OCI-M2 (cell line): ENCODE data around the gene CRBN.

Experiments used
- DNase-seq: peaks from one replicate; lab custom pipeline; 2025; ENCODE audit not compliant: unreplicated experiment; lab: John Stamatoyannopoulos, UW

CRBN gene

DNA sequence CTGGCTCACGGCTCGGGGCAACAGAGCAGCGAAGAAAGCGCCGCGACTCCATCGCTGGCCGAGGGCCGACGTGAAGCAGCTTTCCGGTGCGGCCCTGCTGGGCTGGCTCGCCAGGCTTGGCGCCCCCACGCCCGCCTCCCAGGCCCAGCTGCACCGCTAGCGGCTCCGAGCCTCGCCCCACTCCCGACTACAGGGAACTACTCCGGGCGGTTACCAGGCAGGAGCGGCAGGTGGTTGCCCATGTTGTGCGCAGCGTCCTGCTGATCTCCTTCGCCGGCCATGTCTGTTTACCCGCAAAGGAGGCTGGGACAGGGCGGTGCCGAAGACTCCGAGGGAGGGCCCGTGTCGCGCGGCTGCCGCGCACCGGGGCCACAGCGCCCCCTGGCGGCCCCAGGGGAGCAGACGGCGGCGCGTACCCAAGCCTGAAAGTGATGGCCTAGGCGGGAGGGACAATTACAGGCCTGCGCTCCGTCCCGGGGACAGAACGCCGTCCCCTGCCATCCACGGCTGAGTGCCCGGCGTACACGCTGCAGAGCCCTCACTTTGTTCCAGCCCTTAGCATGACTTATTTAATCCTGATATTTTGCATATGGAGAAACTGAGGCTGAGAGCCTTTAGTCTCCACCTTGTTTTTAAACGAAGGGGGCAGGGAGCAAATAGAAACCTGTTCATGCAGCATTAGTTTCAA, at the start of gene CRBN:
Gene CRBN, minus strand, starts transcription at position 285 of the 688 bp plus-strand sequence. Its CDS starts 4 bp downstream, at position 281.
- no peak for DNase-seq

GRCh38 chr3:3227640-3228039, 48.1 kb upstream of the CRBN start:
- no peak for DNase-seq

- DNase-seq: no peak
These were observed 42.0 kb upstream of the CRBN start for GRCh38 chr3:3221528-3221927.

- DNase-seq: no peak
These were observed 36.9 kb upstream of the CRBN start for GRCh38 chr3:3216401-3216800.

DNA sequence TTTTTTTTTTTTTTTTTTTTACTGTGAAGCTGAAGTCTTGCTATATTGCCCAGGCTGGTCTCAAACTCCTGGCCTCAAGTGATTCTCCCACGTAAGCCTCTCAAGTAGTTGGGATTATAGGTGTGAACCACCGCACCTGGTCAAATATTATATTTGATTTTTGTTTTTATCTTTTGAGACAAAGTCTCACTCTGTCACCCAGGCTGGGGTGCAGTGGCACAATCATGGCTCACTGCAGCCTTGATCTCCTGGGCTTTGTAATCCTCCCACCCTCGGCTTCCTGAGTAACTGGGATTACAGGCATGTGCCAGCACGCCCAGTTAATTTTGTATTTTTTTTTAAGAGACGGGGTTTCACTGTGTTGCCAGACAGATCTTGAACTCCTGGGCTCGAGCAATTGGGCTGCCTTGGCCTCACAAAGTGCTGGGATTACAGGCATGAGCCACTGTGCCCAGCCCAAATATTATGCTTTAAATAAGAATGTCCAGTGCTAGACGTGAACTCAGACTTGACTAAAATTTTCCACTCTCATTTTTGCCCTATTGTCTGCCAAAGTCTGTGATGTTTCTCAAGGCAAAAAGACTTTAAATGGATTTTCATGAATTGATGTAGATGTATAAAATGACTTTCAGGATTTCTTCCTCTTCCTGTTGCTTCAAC, 33.4 kb upstream of the CRBN start:
- DNase-seq: no peak

DNA sequence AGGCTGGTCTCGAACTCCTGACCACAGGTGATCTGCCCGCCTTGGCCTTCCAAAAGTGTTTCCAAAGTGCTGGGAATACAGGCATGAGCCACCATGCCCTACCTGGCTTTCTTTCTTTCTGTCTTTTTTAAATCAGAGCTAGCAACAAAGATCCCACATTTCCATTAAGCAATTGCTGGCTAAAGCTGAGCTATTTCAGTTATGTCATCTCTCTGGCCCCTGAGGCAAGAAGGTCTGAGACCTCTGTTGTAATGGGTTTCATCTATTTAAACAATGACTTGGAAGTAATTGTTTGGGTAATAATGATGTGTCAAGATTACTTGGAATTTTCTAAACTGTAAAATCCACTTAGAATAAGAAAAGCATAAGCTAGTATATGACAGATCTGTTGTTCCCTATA, 30.2 kb upstream of the CRBN start:
- DNase-seq: no peak

- no peak for DNase-seq
These were observed 29.6 kb upstream of the CRBN start for GRCh38 chr3:3209057-3209456.

DNA sequence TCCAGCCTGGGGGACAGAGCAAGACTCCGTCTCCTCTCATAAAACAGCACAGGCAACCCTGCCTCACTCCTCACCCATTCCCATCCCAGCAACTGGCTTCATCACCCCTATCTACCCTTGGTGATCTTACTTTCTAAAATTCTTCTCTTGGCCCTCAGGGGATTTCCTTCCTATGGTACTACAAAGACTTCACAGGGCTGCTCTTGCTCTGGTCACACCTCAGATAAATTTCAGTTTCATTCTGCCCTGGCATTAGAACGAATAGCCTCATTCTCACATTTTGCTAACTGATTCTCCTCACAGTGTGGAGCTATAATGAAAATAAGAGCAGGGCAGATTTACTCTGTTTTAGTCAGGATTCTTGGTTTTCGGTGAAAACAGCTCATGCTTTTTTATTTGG, 22.1 kb upstream of the CRBN start:
- DNase-seq: no peak

DNA sequence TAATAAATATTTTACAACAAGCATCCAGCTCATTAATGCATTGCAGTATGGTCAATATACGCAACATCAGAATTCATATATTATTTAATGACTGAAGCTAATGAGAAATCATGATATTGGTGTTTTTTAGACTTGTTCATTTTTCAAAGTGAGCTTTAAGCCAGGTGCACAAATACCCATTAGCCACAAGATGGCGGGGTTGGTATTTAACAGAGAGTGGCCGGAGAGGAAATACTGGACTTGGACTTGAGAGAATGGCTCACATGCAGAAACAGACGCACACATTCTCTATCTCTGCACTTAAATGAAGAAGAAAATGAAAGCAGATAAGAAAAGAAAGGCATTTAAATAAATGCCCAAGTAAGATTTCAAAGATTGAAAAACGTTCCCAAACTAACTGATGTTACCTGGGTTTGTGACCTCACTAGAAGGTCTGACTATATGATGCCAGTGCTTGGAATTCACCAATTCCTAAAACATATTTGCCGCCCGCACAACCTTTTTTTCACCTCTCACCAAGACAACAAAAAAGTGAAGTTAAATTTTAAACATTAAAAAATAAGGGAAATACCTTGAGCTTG, 21.2 kb upstream of the CRBN start:
- DNase-seq: no peak

GRCh38 chr3:3199306-3199705, 19.8 kb upstream of the CRBN start:
- no peak for DNase-seq

DNA sequence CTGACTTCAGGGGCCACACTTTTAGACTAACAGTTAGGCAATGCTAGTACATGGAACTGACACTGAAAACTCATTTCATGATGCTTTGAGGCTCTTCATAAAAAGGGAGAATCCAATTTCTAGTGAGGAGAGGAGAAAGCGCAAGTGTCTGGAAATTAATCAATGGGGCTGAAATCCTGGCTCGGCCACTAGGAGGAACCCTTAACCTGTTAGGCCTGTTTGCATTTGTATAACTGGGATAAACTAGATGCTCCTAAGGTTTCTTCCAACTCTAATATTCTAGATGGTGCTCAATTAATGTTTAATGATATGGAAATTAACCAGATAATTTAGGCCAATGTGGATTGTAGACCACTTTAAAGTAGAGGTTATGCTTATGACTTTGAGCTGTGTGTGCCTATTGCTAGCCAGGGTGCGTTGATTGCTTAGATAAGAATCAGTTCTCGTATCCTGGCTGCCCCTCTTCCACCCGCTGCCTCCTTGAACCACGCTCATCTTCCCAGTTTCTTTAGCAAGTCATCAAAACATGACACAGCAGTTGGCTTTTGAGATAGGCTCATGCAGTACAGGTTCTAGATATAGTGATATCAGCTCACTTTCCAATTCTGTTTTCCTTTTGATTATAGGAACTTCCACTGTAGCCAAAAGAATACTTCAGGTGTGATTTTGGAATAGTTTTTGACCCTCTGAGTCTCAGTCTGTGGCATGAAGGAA, 16.8 kb upstream of the CRBN start:
- DNase-seq: no peak

DNA sequence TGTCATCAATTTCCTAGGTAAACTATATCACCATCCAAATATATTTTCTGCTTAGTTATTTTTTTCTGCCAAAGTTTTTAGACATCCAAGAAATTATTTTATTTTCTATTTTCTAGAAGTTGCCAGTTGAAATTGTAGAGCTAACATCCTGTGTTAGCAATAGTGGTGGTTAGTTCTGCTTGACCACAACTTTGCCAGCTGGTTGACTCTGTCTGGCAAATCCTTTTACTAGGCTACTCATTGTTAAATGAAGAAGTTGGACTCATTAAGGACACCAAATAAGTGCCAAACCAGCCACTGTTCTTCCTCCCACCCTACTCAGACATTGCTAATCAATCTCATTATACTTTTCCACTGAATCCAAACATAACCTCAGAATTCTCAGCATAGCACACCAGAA, 15.4 kb upstream of the CRBN start:
- DNase-seq: no peak

- no peak for DNase-seq
These were observed 12.8 kb upstream of the CRBN start for GRCh38 chr3:3192286-3192675.

GRCh38 chr3:3191675-3192285, 12.3 kb upstream of the CRBN start:
- no peak for DNase-seq

- no peak for DNase-seq
These were observed 10.5 kb upstream of the CRBN start for GRCh38 chr3:3189961-3190360.

DNA sequence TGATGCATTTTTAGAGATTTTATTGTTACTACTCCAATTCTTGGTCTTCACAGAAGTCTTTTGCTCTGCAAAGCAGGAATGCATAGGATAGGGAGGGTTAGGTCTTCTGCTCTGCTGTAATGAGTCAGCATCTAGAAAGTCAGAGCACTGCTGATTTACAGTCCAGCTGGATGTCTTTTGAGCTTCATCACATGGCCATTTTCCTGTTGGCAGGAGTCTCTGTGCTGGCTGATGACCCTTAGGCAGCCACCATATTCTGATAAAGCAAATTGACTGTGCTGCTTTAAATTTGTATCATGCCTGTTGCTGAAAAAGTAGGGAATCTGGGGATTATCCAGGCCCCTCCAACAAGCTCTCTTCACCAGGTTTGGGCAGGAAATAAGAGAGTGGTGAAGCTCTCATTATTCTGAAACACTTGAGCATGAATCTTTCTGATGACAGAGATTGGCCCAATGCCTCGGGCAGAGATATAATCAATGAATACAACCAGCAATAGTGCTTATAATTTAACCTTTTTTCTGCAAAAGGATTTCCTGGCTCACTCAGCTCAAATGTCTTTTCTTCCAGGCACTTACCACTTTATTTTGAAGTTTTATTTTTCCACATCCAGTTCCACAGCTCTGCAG, 9.7 kb upstream of the CRBN start:
- DNase-seq: no peak

DNA sequence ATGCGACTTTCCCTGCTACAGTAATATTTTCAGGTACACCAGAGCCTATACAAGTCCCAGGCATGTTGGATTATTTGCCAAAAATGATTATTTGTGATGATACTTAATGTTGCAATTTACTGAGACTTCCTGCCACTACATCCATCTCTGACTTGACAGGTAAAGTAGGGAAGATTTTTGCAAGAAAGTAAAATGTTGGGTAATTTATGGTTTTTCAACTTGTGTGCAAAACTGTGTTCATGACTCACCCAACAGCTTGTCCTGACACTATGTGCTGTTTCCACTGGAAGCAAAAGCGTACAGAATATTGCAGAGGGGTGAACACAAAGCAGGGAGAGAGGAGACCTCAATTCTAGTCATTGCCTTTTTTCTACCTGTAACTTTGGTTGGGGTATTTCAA, 5.4 kb upstream of the CRBN start:
- no peak for DNase-seq

GRCh38 chr3:3180456-3180855, 965 bp upstream of the CRBN start:
- no peak for DNase-seq

GRCh38 chr3:3178498-3179328, 778 bp downstream of the CRBN start:
- no peak for DNase-seq

- DNase-seq: no peak
These were observed 1.5 kb downstream of the CRBN start for GRCh38 chr3:3177861-3178497.
